A673 (cell line): ENCODE measurements around the gene SUCLA2. TPM values are rescaled to one million over a fixed set of nuclear protein-coding genes. Genes with fewer than 3 reads are reported as not detected.

ENCODE experiments used
- BruUV-seq: library from RNA; stranded (reverse); fragments of 400-500 nt; replicated peaks from 2 replicates; lab custom pipeline; 2021; lab: Mats Ljungman, UMichigan
- CTCF ChIA-PET: fragments of 300-600 bp; sonication (Branson Sonifier 250); formaldehyde crosslinking; loops from one replicate; lab custom pipeline; 2022; ENCODE audit warnings: antibody characterized with exemption; lab: Charles Lee
- POLR2A ChIA-PET: fragments of 300-600 bp; sonication (Branson Sonifier 250); formaldehyde crosslinking; loops from one replicate; lab custom pipeline; 2022; ENCODE audit warnings: antibody characterized with exemption; ENCODE audit not compliant: low non-redundant PET; lab: Charles Lee
- DNase-seq: peaks from one replicate; pipeline ENCODE4 v3.0.0-alpha.2; 2015; ENCODE audit warnings: low spot score
- H3K27ac ChIP-seq: fragments of 200-600 bp; sonication (generic); 2 replicates; pipeline ENCODE4 v1.5.1; 2016; ENCODE audit warnings: mixed run types, low read depth, mild to moderate bottlenecking, mixed read lengths, antibody characterized with exemption, low read length; ENCODE audit not compliant: poor library complexity, severe bottlenecking
- H3K27me3 ChIP-seq: fragments of 200-600 bp; sonication (generic); replicated peaks from 2 replicates; pipeline ENCODE4 v1.6.1; 2017; ENCODE audit warnings: mixed run types, low read depth, mild to moderate bottlenecking, mixed read lengths, antibody characterized with exemption, low read length; ENCODE audit not compliant: insufficient read depth, poor library complexity
- H3K36me3 ChIP-seq: fragments of 200-600 bp; sonication (generic); 2 replicates; pipeline ENCODE4 v1.6.1; 2016; ENCODE audit warnings: mixed run types, mild to moderate bottlenecking, mixed read lengths, antibody characterized with exemption, low read length; ENCODE audit not compliant: insufficient read depth, poor library complexity, severe bottlenecking
- H3K4me1 ChIP-seq: fragments of 200-600 bp; sonication (generic); 2 replicates; pipeline ENCODE4 v1.6.1; 2017; ENCODE audit warnings: mixed run types, mild to moderate bottlenecking, mixed read lengths, antibody characterized with exemption, low read length; ENCODE audit not compliant: insufficient read depth, poor library complexity, severe bottlenecking
- H3K4me3 ChIP-seq: fragments of 200-600 bp; sonication (generic); 2 replicates; pipeline ENCODE4 v1.5.1; 2016; ENCODE audit warnings: low read depth, mixed run types, mild to moderate bottlenecking, mixed read lengths, low read length; ENCODE audit not compliant: poor library complexity, severe bottlenecking
- H3K9me3 ChIP-seq: fragments of 200-600 bp; sonication (generic); 2 replicates; pipeline ENCODE4 v1.6.1; 2016; ENCODE audit warnings: mixed run types, low read depth, mild to moderate bottlenecking, mixed read lengths, antibody characterized with exemption, low read length; ENCODE audit not compliant: poor library complexity, severe bottlenecking
- CTCF ChIP-seq: fragments of 300-800, 200-600 bp; sonication (generic); conservative IDR thresholded peaks from 2 replicates; pipeline ENCODE4 v1.5.1; 2017; ENCODE audit warnings: low read depth, mild to moderate bottlenecking, antibody characterized with exemption, low read length, moderate library complexity, mixed read lengths
- EZH2 ChIP-seq: fragments of 200-600 bp; sonication (generic); IDR thresholded peaks from 2 replicates; pipeline ENCODE4 v1.6.1; 2017; ENCODE audit warnings: borderline replicate concordance, low read depth, mild to moderate bottlenecking, mixed read lengths, antibody characterized with exemption, low read length; ENCODE audit not compliant: poor library complexity, severe bottlenecking
- intact Hi-C: fragments of 100-400 bp; cut with micrococcal nuclease; formaldehyde crosslinking; loops from one replicate; pipeline ENCODE4 v1.10.0; 2022; ENCODE audit not compliant: unreplicated experiment
- total RNA-seq: library from RNA; stranded (reverse); gene quantifications from 2 replicates; pipeline ENCODE4 v1.2.3, GENCODE V29; 2021

Gene SUCLA2
- total RNA-seq, 1 experiment from 2014 or later = 36.6 TPM

GRCh38 chr13:47917022-47917574, 84.0 kb downstream of the SUCLA2 start:
- H3K4me1 ChIP-seq = no peaks in the 10 kb centered on the region
- no peak overlapping the region for H3K4me3 ChIP-seq
- no peaks in the 10 kb centered on the region for H3K9me3 ChIP-seq
- ChIA-PET POLR2A (no interaction called here), CTCF (no interaction called here)
- intact Hi-C loops = no loop called here
- no peaks in the 10 kb centered on the region for H3K36me3 ChIP-seq
- no peak overlapping the region for H3K27ac ChIP-seq
- peaks cover 3% of the 10 kb centered on the region for H3K27me3 ChIP-seq
- DNase-seq = peak; percentile 44
- TF ChIP-seq CTCF (no peak), EZH2 (no peak)
- no TSS peak for BruUV-seq

- H3K36me3 ChIP-seq = no peaks in the 10 kb centered on the region
- CTCF ChIA-PET = no interaction called here
- peaks cover 2% of the 10 kb centered on the region for H3K4me1 ChIP-seq
- POLR2A ChIA-PET = interaction anchor here (0.6 kb wide), 1 partner anchor 98 kb away, joined by 3 read pairs; no protein-coding TSS in a partner anchor
- DNase-seq = no peak
- no TSS peak for BruUV-seq
- H3K4me3 ChIP-seq = no peak overlapping the region
- H3K9me3 ChIP-seq = no peaks in the 10 kb centered on the region
- no peak for TF ChIP-seq CTCF
- TF ChIP-seq EZH2 = no peak
- intact Hi-C loops = no loop called here
- no peak overlapping the region for H3K27ac ChIP-seq
- H3K27me3 ChIP-seq = no peaks in the 10 kb centered on the region
Observed at GRCh38 chr13:47908197-47908902, 92.7 kb downstream of the SUCLA2 start.

DNA sequence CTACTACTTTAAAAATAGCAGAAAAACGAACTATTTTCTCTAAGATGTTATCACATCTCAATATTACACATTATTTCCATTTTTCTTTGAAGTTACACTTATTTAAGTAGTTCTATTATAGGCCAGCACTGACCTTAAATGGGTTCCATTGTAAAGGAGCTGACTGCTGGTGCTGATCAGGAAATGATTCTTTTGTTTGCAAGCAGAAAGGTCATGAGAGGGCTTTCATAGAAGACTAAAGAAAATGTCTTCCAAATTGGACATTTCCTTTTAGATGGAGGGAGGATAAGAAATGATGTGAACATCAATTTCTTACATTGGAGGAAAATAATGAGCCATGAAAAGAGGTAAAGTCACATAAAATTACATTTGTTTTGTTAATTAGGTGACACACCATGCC, 96.2 kb downstream of the SUCLA2 start:
- H3K4me1 ChIP-seq = peaks cover 2% of the 10 kb centered on the region
- no peaks in the 10 kb centered on the region for H3K27me3 ChIP-seq
- ChIA-PET POLR2A (no interaction called here), CTCF (no interaction called here)
- H3K27ac ChIP-seq = no peak overlapping the region
- intact Hi-C loops = no loop called here
- H3K9me3 ChIP-seq = no peaks in the 10 kb centered on the region
- DNase-seq = peak; percentile 62
- no peaks in the 10 kb centered on the region for H3K36me3 ChIP-seq
- no TSS peak for BruUV-seq
- no peak overlapping the region for H3K4me3 ChIP-seq
- TF ChIP-seq EZH2 (no peak), CTCF (no peak)
